Kidney (tissue), 14 donors: ENCODE results near the gene PMIS2. TPM values are rescaled to one million over a fixed set of nuclear protein-coding genes. Genes with fewer than 3 reads are reported as not detected.
A peak's percentile ranks its signal among the peaks of the same experiment; 100 is the strongest.

Experiments
- DNase-seq, 5 donors: peaks; one replicate each; pipeline ENCODE4 v3.0.0-alpha.2; 2013 to 2020
- FAIRE-seq: peaks from 2 replicates; lab custom pipeline; 2012; peaks lifted over from hg19 to GRCh38; lab: Jason Lieb, UNC
- H3K27ac ChIP-seq, 2 donors: one replicate each; pipeline ENCODE4 v1.7.0; 2013; ENCODE audit warnings: low read depth in 2 of 2, low read length in 2 of 2, inconsistent platforms in 1 of 2
- H3K27me3 ChIP-seq: one replicate; pipeline ENCODE4 v1.7.1; 2013; ENCODE audit warnings: low read length, inconsistent platforms; ENCODE audit not compliant: control insufficient read depth, insufficient read depth
- H3K36me3 ChIP-seq, 3 donors: one replicate each; pipeline versions ENCODE4 v1.7.0 to v1.7.1; 2013; ENCODE audit warnings: low read length in 3 of 3, control low read depth in 1 of 3, inconsistent platforms in 1 of 3; ENCODE audit not compliant: insufficient read depth in 3 of 3, control insufficient read depth in 2 of 3
- H3K4me1 ChIP-seq, 3 donors: one replicate each; pipeline versions ENCODE4 v1.7.0 to v1.7.1; 2013; ENCODE audit warnings: low read length in 3 of 3, inconsistent platforms in 1 of 3, low read depth in 1 of 3; ENCODE audit not compliant: control insufficient read depth in 2 of 3, insufficient read depth in 2 of 3
- H3K4me3 ChIP-seq, 3 donors: one replicate each; pipeline versions ENCODE4 v1.7.0 to v1.8.1; 2013; ENCODE audit warnings: low read length in 3 of 3, control low read depth in 1 of 3, inconsistent platforms in 1 of 3
- H3K9ac ChIP-seq, 3 donors: one replicate each; pipeline versions ENCODE4 v1.7.0 to v1.7.1; 2013; ENCODE audit warnings: low read length in 3 of 3, control low read depth in 1 of 3, inconsistent platforms in 1 of 3
- H3K9me3 ChIP-seq, 3 donors: one replicate each; pipeline versions ENCODE4 v1.7.0 to v1.7.1; 2013; ENCODE audit warnings: low read length in 3 of 3, control low read depth in 1 of 3, inconsistent platforms in 1 of 3; ENCODE audit not compliant: control insufficient read depth in 2 of 3, insufficient read depth in 1 of 3
- CTCF ChIP-seq: IDR thresholded peaks from 3 replicates; pipeline ENCODE4 v1.5.1; 2012; ENCODE audit warnings: mild to moderate bottlenecking, moderate library complexity, borderline replicate concordance; ENCODE audit not compliant: insufficient read depth; ENCODE audit errors: extremely low read depth
- intact Hi-C: fragments of 100-400 bp; cut with DNase I; formaldehyde crosslinking; loops from one replicate; pipeline ENCODE4 v1.11.1; 2022
- polyA plus RNA-seq: library from polyadenylated mRNA; stranded (reverse); fragments of 350-450 nt; fragmentation: Illumina TruSeq; extraction: RNeasy Lipid Tissue Mini Kit (QIAGEN cat#74804); gene quantifications from one replicate; pipeline ENCODE4 v1.2.3, GENCODE V29; 2014; ENCODE audit warnings: low read depth, low replicate concordance; ENCODE audit not compliant: insufficient read depth
- total RNA-seq: library from RNA; stranded (reverse); fragmentation: NEBNext Ultra II Directional; extraction: Animal tissue kit (Norgen Biotek cat#: 25700); gene quantifications from one replicate; pipeline ENCODE4 v1.2.1, GENCODE V29; 2021
- donor health status: control.
- donor health status: control.
- donor health status: control.
- donor health status: control.
- donor health status: control.
- donor health status: DM: yes; HTN: yes; CAD: no.
- donor health status: Normal renal cell carcinoma (clear cell type).

Gene PMIS2
- total and polyA plus RNA-seq, 2 donors from 2014 or later, result not detected

GRCh38 chr19:35559281-35559659 lies 26.7 kb upstream of the PMIS2 start:
- intact Hi-C loops, result no loop called here
- FAIRE-seq, result no peak
- Histone ChIP-seq H3K27ac (no peak overlapping the region), H3K36me3 (no peaks in the 10 kb centered on the region), H3K4me1 (peaks cover 0 to 2% (median 0%) of the 10 kb centered on the region in 3 donors), H3K4me3 (no peak overlapping the region), H3K9me3 (no peaks in the 10 kb centered on the region), H3K9ac (no peak overlapping the region), H3K27me3 (peaks cover 3% of the 10 kb centered on the region)
- peak in 2 of 5 donors; percentile 32 to 34 for DNase-seq
- TF ChIP-seq CTCF, result no peak

GRCh38 chr19:35559781-35560180 lies 26.2 kb upstream of the PMIS2 start:
- Histone ChIP-seq H3K9ac (no peak overlapping the region), H3K27ac (no peak overlapping the region), H3K27me3 (peaks cover 3% of the 10 kb centered on the region), H3K9me3 (no peaks in the 10 kb centered on the region), H3K4me1 (peaks cover 0 to 2% (median 0%) of the 10 kb centered on the region in 3 donors), H3K4me3 (no peak overlapping the region), H3K36me3 (no peaks in the 10 kb centered on the region)
- no peak for TF ChIP-seq CTCF
- FAIRE-seq, result no peak
- peak in 2 of 5 donors; percentile 35 to 60 for DNase-seq
- intact Hi-C loops, result no loop called here

- H3K4me1 ChIP-seq, result peaks cover 0 to 2% (median 0%) of the 10 kb centered on the region in 3 donors
- H3K27ac ChIP-seq, result no peak overlapping the region
- H3K9me3 ChIP-seq, result no peaks in the 10 kb centered on the region
- intact Hi-C loops, result no loop called here
- no peaks in the 10 kb centered on the region for H3K36me3 ChIP-seq
- H3K4me3 ChIP-seq, result no peak overlapping the region
- FAIRE-seq (no peak), DNase-seq (peak in 2 of 5 donors; percentile 29 to 53)
- TF ChIP-seq CTCF, result no peak
- no peak overlapping the region for H3K9ac ChIP-seq
- H3K27me3 ChIP-seq, result peaks cover 3% of the 10 kb centered on the region
Measured at GRCh38 chr19:35560271-35560670, 25.7 kb upstream of the PMIS2 start.

GRCh38 chr19:35560677-35561076 lies 25.3 kb upstream of the PMIS2 start:
- FAIRE-seq (no peak), DNase-seq (peak in 1 of 5 donors; percentile 28)
- Histone ChIP-seq H3K27ac (no peak overlapping the region), H3K4me3 (no peak overlapping the region), H3K4me1 (peaks cover 0 to 2% (median 0%) of the 10 kb centered on the region in 3 donors), H3K36me3 (no peaks in the 10 kb centered on the region), H3K27me3 (peaks cover 3% of the 10 kb centered on the region), H3K9ac (no peak overlapping the region), H3K9me3 (no peaks in the 10 kb centered on the region)
- intact Hi-C loops, result no loop called here
- TF ChIP-seq CTCF, result no peak
